ENCODE data around the gene TRRAP. TPM values are rescaled to one million over a fixed set of nuclear protein-coding genes. Genes with fewer than 3 reads are reported as not detected.

Gene TRRAP
- polyA plus RNA-seq, 1 donor from 2014 or later = 12.9 TPM

- TF ChIP-seq EP300 (conservative IDR thresholded peaks at IDR 0.05; ENCODE audit: poor library complexity, severe bottlenecking) = no peak
- TF ChIP-seq REST (IDR thresholded peaks at IDR 0.05; ENCODE audit: borderline replicate concordance) = no peak
- TF ChIP-seq POLR2AphosphoS5 (IDR thresholded peaks at IDR 0.05) = no peak
- TF ChIP-seq TAF1 (IDR thresholded peaks at IDR 0.05; ENCODE audit: low read depth) = no peak
- no peak for TF ChIP-seq RAD21 (conservative IDR thresholded peaks at IDR 0.05)
- TF ChIP-seq EZH2 (IDR thresholded peaks at IDR 0.05; ENCODE audit: borderline replicate concordance, insufficient read depth, low read length, poor library complexity, severe bottlenecking) = no peak
- TF ChIP-seq MXI1 (conservative IDR thresholded peaks at IDR 0.05; ENCODE audit: poor library complexity, severe bottlenecking) = no peak
- TF ChIP-seq SMC3 (conservative IDR thresholded peaks at IDR 0.05; ENCODE audit: poor library complexity) = no peak
- TF ChIP-seq CTCF (IDR thresholded peaks at IDR 0.05; ENCODE audit: poor library complexity, severe bottlenecking) = no peak
- H3K4me2 ChIP-seq (ENCODE audit: low read length) = no peak overlapping the region
Measured at GRCh38 chr7:98848918-98849317, 29.4 kb upstream of the TRRAP start.

GRCh38 chr7:98852826-98853225 lies 25.5 kb upstream of the TRRAP start:
- Histone ChIP-seq H3K4me2 (ENCODE audit: low read length) (no peak overlapping the region), H2AFZ (ENCODE audit: low read depth, low read length) (no peak overlapping the region), H3K9ac (ENCODE audit: low read length) (no peak overlapping the region), H3K4me3 (ENCODE audit: low read length) (no peak overlapping the region), H3K9me3 (ENCODE audit: low read length) (peaks cover 6% of the 10 kb centered on the region), H3K79me2 (replicated peaks; ENCODE audit: insufficient read depth, low read length) (no peaks in the 10 kb centered on the region), H3K36me3 (ENCODE audit: insufficient read depth, low read length) (peaks cover 20% of the 10 kb centered on the region), H4K20me1 (ENCODE audit: insufficient read depth) (no peaks in the 10 kb centered on the region), H3K27me3 (ENCODE audit: insufficient read depth, low read depth, low read length) (no peaks in the 10 kb centered on the region), H3F3A (ENCODE audit: insufficient read depth, low read length, poor library complexity, severe bottlenecking) (no peaks in the 10 kb centered on the region), H3K27ac (ENCODE audit: low read length) (no peak overlapping the region), H3K9me2 (ENCODE audit: insufficient read depth, low read length) (no peaks in the 10 kb centered on the region)
- TF ChIP-seq EP300 (conservative IDR thresholded peaks at IDR 0.05; ENCODE audit: poor library complexity, severe bottlenecking) (no peak), MXI1 (conservative IDR thresholded peaks at IDR 0.05; ENCODE audit: poor library complexity, severe bottlenecking) (no peak), EZH2 (IDR thresholded peaks at IDR 0.05; ENCODE audit: borderline replicate concordance, insufficient read depth, low read length, poor library complexity, severe bottlenecking) (no peak), CTCF (IDR thresholded peaks at IDR 0.05; ENCODE audit: poor library complexity, severe bottlenecking) (no peak), RAD21 (conservative IDR thresholded peaks at IDR 0.05) (no peak), TAF1 (IDR thresholded peaks at IDR 0.05; ENCODE audit: low read depth) (no peak), POLR2AphosphoS5 (IDR thresholded peaks at IDR 0.05) (no peak), SMC3 (conservative IDR thresholded peaks at IDR 0.05; ENCODE audit: poor library complexity) (no peak), REST (IDR thresholded peaks at IDR 0.05; ENCODE audit: borderline replicate concordance) (no peak)

More at GRCh38 chr7:98848918-98849317, 29.4 kb upstream of the TRRAP start:
- H3K9me3 ChIP-seq (ENCODE audit: low read length) = peaks cover 10% of the 10 kb centered on the region
- no peaks in the 10 kb centered on the region for H4K20me1 ChIP-seq (ENCODE audit: insufficient read depth)
- no peak overlapping the region for H3K27ac ChIP-seq (ENCODE audit: low read length)
- H3K36me3 ChIP-seq (ENCODE audit: insufficient read depth, low read length) = peaks cover 24% of the 10 kb centered on the region
- H3K79me2 ChIP-seq (replicated peaks; ENCODE audit: insufficient read depth, low read length) = no peaks in the 10 kb centered on the region
- no peaks in the 10 kb centered on the region for H3K27me3 ChIP-seq (ENCODE audit: insufficient read depth, low read depth, low read length)
- no peaks in the 10 kb centered on the region for H3K9me2 ChIP-seq (ENCODE audit: insufficient read depth, low read length)
- H3K4me3 ChIP-seq (ENCODE audit: low read length) = no peak overlapping the region
- H2AFZ ChIP-seq (ENCODE audit: low read depth, low read length) = no peak overlapping the region
- H3K9ac ChIP-seq (ENCODE audit: low read length) = no peak overlapping the region
- no peaks in the 10 kb centered on the region for H3F3A ChIP-seq (ENCODE audit: insufficient read depth, low read length, poor library complexity, severe bottlenecking)

All from neural cell (in vitro differentiated cells).